ENCODE results near the gene CCDC184. TPM values are rescaled to one million over a fixed set of nuclear protein-coding genes. Genes with fewer than 3 reads are reported as not detected.

The CCDC184 gene
- polyA plus RNA-seq, 1 donor from 2014 or later: 35.3 TPM

GRCh38 chr12:48169011-48169410 lies 14.4 kb upstream of the CCDC184 start:
- H3K27me3 ChIP-seq (ENCODE audit: insufficient read depth, low read depth, low read length): no peaks in the 10 kb centered on the region
- no peak overlapping the region for H3K27ac ChIP-seq (ENCODE audit: low read length)
- no peaks in the 10 kb centered on the region for H3K9me2 ChIP-seq (ENCODE audit: insufficient read depth, low read length)
- no peaks in the 10 kb centered on the region for H3K9me3 ChIP-seq (ENCODE audit: low read length)
- no peak overlapping the region for H3K4me3 ChIP-seq (ENCODE audit: low read length)
- H3K36me3 ChIP-seq (ENCODE audit: insufficient read depth, low read length): no peaks in the 10 kb centered on the region
- H2AFZ ChIP-seq (ENCODE audit: low read depth, low read length): no peak overlapping the region
- H3K9ac ChIP-seq (ENCODE audit: low read length): no peak overlapping the region
- no peaks in the 10 kb centered on the region for H3K79me2 ChIP-seq (replicated peaks; ENCODE audit: insufficient read depth, low read length)
- no peaks in the 10 kb centered on the region for H4K20me1 ChIP-seq (ENCODE audit: insufficient read depth)
- H3F3A ChIP-seq (ENCODE audit: insufficient read depth, low read length, poor library complexity, severe bottlenecking): no peaks in the 10 kb centered on the region
- no peak overlapping the region for H3K4me2 ChIP-seq (ENCODE audit: low read length)
- TF ChIP-seq EZH2 (IDR thresholded peaks at IDR 0.05; ENCODE audit: borderline replicate concordance, insufficient read depth, low read length, poor library complexity, severe bottlenecking) (no peak), POLR2AphosphoS5 (IDR thresholded peaks at IDR 0.05) (no peak), REST (IDR thresholded peaks at IDR 0.05; ENCODE audit: borderline replicate concordance) (no peak), SMC3 (conservative IDR thresholded peaks at IDR 0.05; ENCODE audit: poor library complexity) (no peak), TAF1 (IDR thresholded peaks at IDR 0.05; ENCODE audit: low read depth) (no peak), RAD21 (conservative IDR thresholded peaks at IDR 0.05) (no peak), MXI1 (conservative IDR thresholded peaks at IDR 0.05; ENCODE audit: poor library complexity, severe bottlenecking) (no peak), EP300 (conservative IDR thresholded peaks at IDR 0.05; ENCODE audit: poor library complexity, severe bottlenecking) (no peak), CTCF (IDR thresholded peaks at IDR 0.05; ENCODE audit: poor library complexity, severe bottlenecking) (no peak)

GRCh38 chr12:48175613-48176416 lies 7.6 kb upstream of the CCDC184 start:
- no peak overlapping the region for H3K4me2 ChIP-seq (ENCODE audit: low read length)
- no peaks in the 10 kb centered on the region for H3F3A ChIP-seq (ENCODE audit: insufficient read depth, low read length, poor library complexity, severe bottlenecking)
- no peak overlapping the region for H3K4me3 ChIP-seq (ENCODE audit: low read length)
- no peaks in the 10 kb centered on the region for H3K36me3 ChIP-seq (ENCODE audit: insufficient read depth, low read length)
- TF ChIP-seq MXI1 (conservative IDR thresholded peaks at IDR 0.05; ENCODE audit: poor library complexity, severe bottlenecking) (no peak), TAF1 (IDR thresholded peaks at IDR 0.05; ENCODE audit: low read depth) (no peak), POLR2AphosphoS5 (IDR thresholded peaks at IDR 0.05) (no peak), SMC3 (conservative IDR thresholded peaks at IDR 0.05; ENCODE audit: poor library complexity) (no peak)
- H3K9me3 ChIP-seq (ENCODE audit: low read length): no peaks in the 10 kb centered on the region
- no peak overlapping the region for H2AFZ ChIP-seq (ENCODE audit: low read depth, low read length)
- no peaks in the 10 kb centered on the region for H3K9me2 ChIP-seq (ENCODE audit: insufficient read depth, low read length)
- no peaks in the 10 kb centered on the region for H3K27me3 ChIP-seq (ENCODE audit: insufficient read depth, low read depth, low read length)
- H3K79me2 ChIP-seq (replicated peaks; ENCODE audit: insufficient read depth, low read length): no peaks in the 10 kb centered on the region
- H4K20me1 ChIP-seq (ENCODE audit: insufficient read depth): no peaks in the 10 kb centered on the region
- no peak overlapping the region for H3K9ac ChIP-seq (ENCODE audit: low read length)
- no peak overlapping the region for H3K27ac ChIP-seq (ENCODE audit: low read length)
